ENCODE data around the gene TBC1D8. TPM values are rescaled to one million over a fixed set of nuclear protein-coding genes. Genes with fewer than 3 reads are reported as not detected.

Gene TBC1D8
- total and polyA plus RNA-seq, 2 of the 13 experiments (the other 11 are each of a cell fraction or from before 2014, with no cell fraction given) = 45.1 to 95.4 TPM

DNA sequence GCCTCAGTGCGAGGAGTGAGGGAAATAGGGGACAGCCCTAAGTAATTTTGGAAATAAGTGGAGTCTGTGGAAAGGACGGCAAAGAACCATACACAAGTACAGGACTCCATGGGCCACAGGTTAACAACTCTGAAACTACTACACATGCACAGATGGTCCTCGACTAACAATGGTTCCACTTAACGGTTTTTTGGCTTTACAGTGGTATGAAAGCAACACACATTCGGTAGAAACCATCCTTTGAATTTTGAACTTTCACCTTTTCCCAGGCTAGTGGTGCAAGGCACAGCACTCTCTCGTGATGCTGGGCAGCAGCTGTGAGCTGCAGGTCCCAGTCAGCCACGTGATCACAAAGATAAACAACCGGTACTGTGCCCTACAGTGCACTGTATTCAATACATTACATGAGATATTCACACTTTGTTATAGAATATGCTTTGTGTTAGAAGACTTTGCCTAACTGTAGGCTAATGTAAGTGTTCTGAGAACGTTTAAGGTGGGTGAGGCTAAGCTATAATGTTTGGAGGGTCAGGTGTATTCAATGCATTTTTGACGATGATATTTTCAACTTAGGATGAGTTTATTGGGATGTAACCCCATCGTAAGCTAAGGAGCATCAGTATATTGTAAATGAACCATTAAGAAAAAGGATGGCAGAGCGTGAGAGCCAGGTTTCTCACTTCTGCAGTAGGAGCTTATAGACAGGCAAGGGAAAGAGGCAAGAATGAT lies 44.6 kb downstream of the TBC1D8 start (continued):
- TF ChIP-seq, protein P1, sequence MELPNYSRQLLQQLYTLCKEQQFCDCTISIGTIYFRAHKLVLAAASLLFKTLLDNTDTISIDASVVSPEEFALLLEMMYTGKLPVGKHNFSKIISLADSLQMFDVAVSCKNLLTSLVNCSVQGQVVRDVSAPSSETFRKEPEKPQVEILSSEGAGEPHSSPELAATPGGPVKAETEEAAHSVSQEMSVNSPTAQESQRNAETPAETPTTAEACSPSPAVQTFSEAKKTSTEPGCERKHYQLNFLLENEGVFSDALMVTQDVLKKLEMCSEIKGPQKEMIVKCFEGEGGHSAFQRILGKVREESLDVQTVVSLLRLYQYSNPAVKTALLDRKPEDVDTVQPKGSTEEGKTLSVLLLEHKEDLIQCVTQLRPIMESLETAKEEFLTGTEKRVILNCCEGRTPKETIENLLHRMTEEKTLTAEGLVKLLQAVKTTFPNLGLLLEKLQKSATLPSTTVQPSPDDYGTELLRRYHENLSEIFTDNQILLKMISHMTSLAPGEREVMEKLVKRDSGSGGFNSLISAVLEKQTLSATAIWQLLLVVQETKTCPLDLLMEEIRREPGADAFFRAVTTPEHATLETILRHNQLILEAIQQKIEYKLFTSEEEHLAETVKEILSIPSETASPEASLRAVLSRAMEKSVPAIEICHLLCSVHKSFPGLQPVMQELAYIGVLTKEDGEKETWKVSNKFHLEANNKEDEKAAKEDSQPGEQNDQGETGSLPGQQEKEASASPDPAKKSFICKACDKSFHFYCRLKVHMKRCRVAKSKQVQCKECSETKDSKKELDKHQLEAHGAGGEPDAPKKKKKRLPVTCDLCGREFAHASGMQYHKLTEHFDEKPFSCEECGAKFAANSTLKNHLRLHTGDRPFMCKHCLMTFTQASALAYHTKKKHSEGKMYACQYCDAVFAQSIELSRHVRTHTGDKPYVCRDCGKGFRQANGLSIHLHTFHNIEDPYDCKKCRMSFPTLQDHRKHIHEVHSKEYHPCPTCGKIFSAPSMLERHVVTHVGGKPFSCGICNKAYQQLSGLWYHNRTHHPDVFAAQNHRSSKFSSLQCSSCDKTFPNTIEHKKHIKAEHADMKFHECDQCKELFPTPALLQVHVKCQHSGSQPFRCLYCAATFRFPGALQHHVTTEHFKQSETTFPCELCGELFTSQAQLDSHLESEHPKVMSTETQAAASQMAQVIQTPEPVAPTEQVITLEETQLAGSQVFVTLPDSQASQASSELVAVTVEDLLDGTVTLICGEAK (IDR thresholded peaks at IDR 0.05) = no peak
- TF ChIP-seq, protein P1 (CRISPR knock-in tag; IDR thresholded peaks at IDR 0.05) = 0 out of 2 replicates have a peak, but pooled peaks have one; percentile 35
- TF ChIP-seq HOXA7 (CRISPR knock-in tag; IDR thresholded peaks at IDR 0.05) (no peak), ZNF432 (CRISPR knock-in tag; IDR thresholded peaks at IDR 0.05; ENCODE audit: borderline replicate concordance) (no peak), IRF9 (CRISPR knock-in tag; IDR thresholded peaks at IDR 0.05; ENCODE audit: borderline replicate concordance) (no peak), USF2 (IDR thresholded peaks at IDR 0.05; ENCODE audit: low read depth, low read length) (peak; percentile 96), USF2 (CRISPR knock-in tag; IDR thresholded peaks at IDR 0.05; ENCODE audit: borderline replicate concordance) (peak; percentile 97; the same call in 1 of the 2 replicates), ZNF766 (CRISPR knock-in tag; IDR thresholded peaks at IDR 0.05; ENCODE audit: borderline replicate concordance) (no peak), SMYD3 (CRISPR knock-in tag; IDR thresholded peaks at IDR 0.05) (no peak), ZNF30 (CRISPR knock-in tag; IDR thresholded peaks at IDR 0.05) (no peak), CCAR2 (optimal IDR thresholded peaks at IDR 0.05; ENCODE audit: low read depth, low read length) (no peak), ZNF703 (CRISPR knock-in tag; IDR thresholded peaks at IDR 0.05; ENCODE audit: borderline replicate concordance) (no peak)
- TF ChIP-seq, protein P2, sequence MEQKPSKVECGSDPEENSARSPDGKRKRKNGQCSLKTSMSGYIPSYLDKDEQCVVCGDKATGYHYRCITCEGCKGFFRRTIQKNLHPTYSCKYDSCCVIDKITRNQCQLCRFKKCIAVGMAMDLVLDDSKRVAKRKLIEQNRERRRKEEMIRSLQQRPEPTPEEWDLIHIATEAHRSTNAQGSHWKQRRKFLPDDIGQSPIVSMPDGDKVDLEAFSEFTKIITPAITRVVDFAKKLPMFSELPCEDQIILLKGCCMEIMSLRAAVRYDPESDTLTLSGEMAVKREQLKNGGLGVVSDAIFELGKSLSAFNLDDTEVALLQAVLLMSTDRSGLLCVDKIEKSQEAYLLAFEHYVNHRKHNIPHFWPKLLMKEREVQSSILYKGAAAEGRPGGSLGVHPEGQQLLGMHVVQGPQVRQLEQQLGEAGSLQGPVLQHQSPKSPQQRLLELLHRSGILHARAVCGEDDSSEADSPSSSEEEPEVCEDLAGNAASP (CRISPR knock-in tag; IDR thresholded peaks at IDR 0.05; ENCODE audit: borderline replicate concordance) = peak; percentile 89
- TF ChIP-seq, protein P3, sequence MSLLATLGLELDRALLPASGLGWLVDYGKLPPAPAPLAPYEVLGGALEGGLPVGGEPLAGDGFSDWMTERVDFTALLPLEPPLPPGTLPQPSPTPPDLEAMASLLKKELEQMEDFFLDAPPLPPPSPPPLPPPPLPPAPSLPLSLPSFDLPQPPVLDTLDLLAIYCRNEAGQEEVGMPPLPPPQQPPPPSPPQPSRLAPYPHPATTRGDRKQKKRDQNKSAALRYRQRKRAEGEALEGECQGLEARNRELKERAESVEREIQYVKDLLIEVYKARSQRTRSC (CRISPR knock-in tag; IDR thresholded peaks at IDR 0.05; ENCODE audit: low read depth) = no peak

Measured in HepG2 (cell line).